GM11168 (cell line): ENCODE measurements around the gene NAA30.
"Not testable (repeated sequence)": the region's sequence is repeated elsewhere in the genome, so short reads cannot be mapped to it uniquely, and the experiment has no call there.

Experiments
- in situ Hi-C: fragments of 300-500 bp; cut with MboI; formaldehyde crosslinking; loops from one replicate; pipeline ENCODE4 v1.12.0; 2022; ENCODE audit warnings: low sequenced_read_pairs; ENCODE audit not compliant: unreplicated experiment

The NAA30 gene

GRCh38 chr14:57390037-57390805, at the start of gene NAA30:
Gene NAA30 (plus strand): TSS chr14:57390586. CDS start chr14:57390958, 372 bp downstream.
- in situ Hi-C loops: no loop called here

- in situ Hi-C loops: not testable (repeated sequence)
Measured at GRCh38 chr14:57343545-57344297, 46.7 kb upstream of the NAA30 start.

GRCh38 chr14:57345106-57345505, 45.3 kb upstream of the NAA30 start:
- in situ Hi-C loops: no loop called here

GRCh38 chr14:57346741-57347140, 43.6 kb upstream of the NAA30 start:
- in situ Hi-C loops: no loop called here

GRCh38 chr14:57352396-57353170, 37.8 kb upstream of the NAA30 start:
- in situ Hi-C loops: no loop called here

GRCh38 chr14:57355081-57355800, 35.1 kb upstream of the NAA30 start:
- in situ Hi-C loops: no loop called here

- in situ Hi-C loops: no loop called here
Measured at GRCh38 chr14:57362361-57362760, 28.0 kb upstream of the NAA30 start.

GRCh38 chr14:57364659-57365450, 25.5 kb upstream of the NAA30 start:
- in situ Hi-C loops: no loop called here

- in situ Hi-C loops: not testable (repeated sequence)
Measured at GRCh38 chr14:57370187-57370586, 20.2 kb upstream of the NAA30 start.

- in situ Hi-C loops: no loop called here
Measured at GRCh38 chr14:57371013-57371412, 19.4 kb upstream of the NAA30 start.

- in situ Hi-C loops: no loop called here
Measured at GRCh38 chr14:57375156-57375555, 15.2 kb upstream of the NAA30 start.

- in situ Hi-C loops: no loop called here
Measured at GRCh38 chr14:57378661-57379060, 11.7 kb upstream of the NAA30 start.

GRCh38 chr14:57380935-57381334, 9.5 kb upstream of the NAA30 start:
- in situ Hi-C loops: no loop called here

GRCh38 chr14:57382283-57382682, 8.1 kb upstream of the NAA30 start:
- in situ Hi-C loops: no loop called here

GRCh38 chr14:57383125-57383745, 7.2 kb upstream of the NAA30 start:
- in situ Hi-C loops: no loop called here

- in situ Hi-C loops: no loop called here
Measured at GRCh38 chr14:57388067-57388466, 2.3 kb upstream of the NAA30 start.

- in situ Hi-C loops: no loop called here
Measured at GRCh38 chr14:57389646-57390036, 745 bp upstream of the NAA30 start.

GRCh38 chr14:57390806-57391516, 575 bp downstream of the NAA30 start:
- in situ Hi-C loops: no loop called here
